Mesodermal cell (in vitro differentiated cells): ENCODE results near the gene GAA.
"Not testable (repeated sequence)": the region's sequence is repeated elsewhere in the genome, so short reads cannot be mapped to it uniquely, and the experiment has no call there.

Experiments
- H3K27ac ChIP-seq: 2 replicates; pipeline ENCODE4 v1.7.0; 2013; ENCODE audit warnings: mild to moderate bottlenecking, low read depth, low read length, moderate library complexity; ENCODE audit not compliant: severe bottlenecking
- H3K36me3 ChIP-seq: 2 replicates; pipeline ENCODE4 v1.7.1; 2013; ENCODE audit warnings: mild to moderate bottlenecking, low read length, moderate library complexity; ENCODE audit not compliant: control insufficient read depth, insufficient read depth
- H3K4me1 ChIP-seq: one replicate; pipeline ENCODE4 v1.7.1; 2013; ENCODE audit warnings: mild to moderate bottlenecking, low read length; ENCODE audit not compliant: insufficient read depth, control insufficient read depth, poor library complexity, severe bottlenecking
- H3K4me3 ChIP-seq: 2 replicates; pipeline ENCODE4 v1.7.0; 2013; ENCODE audit warnings: low read length, control low read depth, mild to moderate bottlenecking; ENCODE audit not compliant: insufficient read depth, poor library complexity, severe bottlenecking; ENCODE audit errors: extremely low read depth
- H3K9me3 ChIP-seq: 2 replicates; pipeline ENCODE4 v1.7.1; 2013; ENCODE audit warnings: mild to moderate bottlenecking, low read length, moderate library complexity; ENCODE audit not compliant: control insufficient read depth
- WGBS, 2 experiments: methylation state at CpG; one replicate each; pipeline ENCODE4 v1.1.5; 2013; ENCODE audit warnings: missing lambda C conversion rate in 2 of 2; ENCODE audit not compliant: insufficient coverage in 2 of 2; 5-methylcytosine and 5-hydroxymethylcytosine counted together

Gene GAA

DNA sequence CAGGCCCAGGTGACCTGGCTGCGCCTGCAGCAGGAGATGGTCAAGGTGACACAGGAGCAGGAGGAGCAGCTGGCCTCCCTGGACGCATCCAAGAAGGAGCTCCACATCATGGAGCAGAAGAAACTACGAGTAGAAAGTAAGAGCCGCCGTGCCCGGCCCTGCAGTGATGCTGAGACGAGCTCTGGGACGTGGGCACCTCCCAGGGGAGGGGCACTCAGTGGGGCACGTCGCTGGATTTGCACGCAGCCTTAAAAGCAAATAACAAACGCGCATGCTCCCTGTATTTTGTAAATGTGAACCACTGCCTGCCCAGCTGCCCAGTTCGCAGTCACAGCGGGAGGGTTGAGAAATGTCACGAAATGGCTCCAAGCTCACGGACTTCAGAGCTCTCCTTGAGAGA, 15.3 kb upstream of the GAA start:
- H3K4me3 ChIP-seq = no peak overlapping the region
- H3K36me3 ChIP-seq = no peaks in the 10 kb centered on the region
- 82 to 89% methylated on average over 17 of the region's 17 CpGs for WGBS, 2 experiments
- no peak overlapping the region for H3K27ac ChIP-seq
- H3K9me3 ChIP-seq = no peaks in the 10 kb centered on the region
- H3K4me1 ChIP-seq = no peaks in the 10 kb centered on the region

DNA sequence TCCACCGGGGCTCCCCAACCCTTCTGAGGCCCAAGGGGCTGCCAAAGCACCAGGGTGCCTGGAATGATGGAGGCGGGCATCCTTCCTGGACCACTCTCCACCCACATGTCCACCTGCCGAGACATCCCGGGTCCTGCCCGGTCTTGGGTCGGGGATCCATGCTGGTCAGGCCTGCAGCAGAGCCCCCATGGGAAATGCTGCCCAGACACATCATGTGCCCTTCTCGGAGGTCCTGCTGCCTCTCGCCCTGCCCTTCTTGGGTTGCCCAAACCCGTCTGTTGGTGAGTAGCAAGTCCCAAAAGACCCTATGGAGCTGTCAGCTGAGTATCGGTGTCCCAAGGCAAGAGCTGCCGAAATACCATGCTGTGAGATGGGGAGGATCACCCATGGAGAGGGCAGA, 14.8 kb upstream of the GAA start:
- Histone ChIP-seq H3K4me3 (no peak overlapping the region), H3K9me3 (no peaks in the 10 kb centered on the region), H3K36me3 (no peaks in the 10 kb centered on the region), H3K27ac (no peak overlapping the region), H3K4me1 (no peaks in the 10 kb centered on the region)
- 82 to 85% methylated on average over 10 to 11 of the region's 11 CpGs for WGBS, 2 experiments

DNA sequence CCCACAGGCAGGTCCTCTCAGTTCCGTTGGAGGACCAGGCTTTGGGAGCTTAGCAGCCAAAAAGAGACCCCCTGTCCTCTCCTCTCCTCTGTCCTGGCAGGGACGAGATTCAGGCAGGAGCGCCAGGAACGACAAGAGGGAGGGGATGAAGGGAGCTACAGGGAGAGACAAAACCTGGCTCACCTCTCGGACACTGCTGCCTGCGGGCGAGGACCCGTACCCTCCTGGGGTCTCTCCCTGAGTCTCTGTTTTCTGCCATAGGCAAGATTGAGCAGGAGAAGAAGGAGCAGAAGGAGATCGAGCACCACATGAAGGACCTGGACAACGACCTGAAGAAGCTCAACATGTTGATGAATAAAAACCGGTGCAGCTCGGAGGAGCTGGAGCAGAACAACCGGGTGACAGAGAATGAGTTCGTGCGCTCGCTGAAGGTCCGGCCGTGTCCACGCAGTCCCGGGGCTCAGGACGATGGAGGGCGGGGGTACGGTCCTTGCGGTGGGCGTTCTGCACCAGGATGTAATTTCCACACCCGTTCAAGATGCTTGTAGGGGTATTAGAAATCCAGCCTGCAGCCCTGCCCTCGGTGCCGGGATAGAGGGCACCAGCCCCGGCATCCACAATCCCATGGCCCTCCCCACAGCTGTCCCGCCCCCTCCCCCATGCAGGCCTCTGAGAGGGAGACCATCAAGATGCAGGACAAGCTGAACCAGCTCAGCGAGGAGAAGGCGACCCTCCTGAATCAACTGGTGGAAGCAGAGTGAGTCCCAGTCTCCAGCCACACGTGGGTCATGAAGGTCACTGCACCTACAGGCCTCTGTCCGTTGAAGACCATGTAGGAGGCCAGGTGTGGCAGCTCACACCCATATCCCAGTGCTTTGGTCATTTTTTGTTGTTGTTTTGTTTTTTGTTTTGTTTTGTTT, 13.8 kb upstream of the GAA start:
- Histone ChIP-seq H3K27ac (no peak overlapping the region), H3K36me3 (no peaks in the 10 kb centered on the region), H3K4me1 (no peaks in the 10 kb centered on the region), H3K9me3 (no peaks in the 10 kb centered on the region), H3K4me3 (no peak overlapping the region)
- 86 to 87% methylated on average over 30 of the region's 34 CpGs for WGBS, 2 experiments

DNA sequence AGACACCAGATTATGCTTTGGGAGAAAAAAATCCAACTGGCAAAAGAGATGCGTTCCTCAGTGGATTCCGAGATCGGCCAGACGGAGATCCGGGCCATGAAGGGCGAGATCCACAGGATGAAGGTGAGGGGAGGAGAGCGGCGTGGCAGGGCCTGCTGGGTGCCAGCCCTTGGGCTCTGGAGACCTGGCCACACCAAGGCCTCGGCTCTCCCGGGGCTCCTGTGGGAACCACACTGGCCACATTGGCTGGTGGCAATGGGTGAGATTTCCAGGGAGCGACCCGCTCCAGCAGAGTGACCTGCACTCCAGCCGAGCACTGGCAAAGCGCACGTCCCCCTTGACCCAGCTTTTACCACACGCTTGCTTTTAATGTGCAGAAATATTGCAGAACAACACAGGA, 11.6 kb upstream of the GAA start:
- WGBS, 2 experiments = 94 to 95% methylated on average over 13 to 16 of the region's 16 CpGs
- Histone ChIP-seq H3K36me3 (no peaks in the 10 kb centered on the region), H3K4me1 (no peaks in the 10 kb centered on the region), H3K9me3 (no peaks in the 10 kb centered on the region), H3K27ac (no peak overlapping the region), H3K4me3 (no peak overlapping the region)

DNA sequence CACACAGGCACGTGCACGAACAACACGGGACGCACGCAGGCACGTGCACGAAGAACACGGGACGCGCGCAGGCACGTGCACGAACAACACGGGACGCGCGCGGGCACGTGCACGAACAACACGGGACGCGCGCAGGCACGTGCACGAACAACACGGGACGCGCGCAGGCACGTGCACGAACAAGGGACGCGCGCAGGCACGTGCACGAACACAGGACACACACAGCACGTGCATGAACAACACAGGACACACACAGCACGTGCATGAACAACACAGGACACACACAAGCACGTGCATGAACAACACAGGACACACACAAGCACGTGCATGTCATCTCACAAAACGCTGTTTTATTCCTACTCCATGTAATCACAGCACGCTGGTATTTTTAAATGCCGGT, 11.2 kb upstream of the GAA start:
- H3K4me1 ChIP-seq, H3K9me3 ChIP-seq, H3K4me3 ChIP-seq, H3K27ac ChIP-seq, H3K36me3 ChIP-seq: not testable (repeated sequence)
- 96 to 97% methylated on average over 15 to 39 of the region's 44 CpGs for WGBS, 2 experiments

DNA sequence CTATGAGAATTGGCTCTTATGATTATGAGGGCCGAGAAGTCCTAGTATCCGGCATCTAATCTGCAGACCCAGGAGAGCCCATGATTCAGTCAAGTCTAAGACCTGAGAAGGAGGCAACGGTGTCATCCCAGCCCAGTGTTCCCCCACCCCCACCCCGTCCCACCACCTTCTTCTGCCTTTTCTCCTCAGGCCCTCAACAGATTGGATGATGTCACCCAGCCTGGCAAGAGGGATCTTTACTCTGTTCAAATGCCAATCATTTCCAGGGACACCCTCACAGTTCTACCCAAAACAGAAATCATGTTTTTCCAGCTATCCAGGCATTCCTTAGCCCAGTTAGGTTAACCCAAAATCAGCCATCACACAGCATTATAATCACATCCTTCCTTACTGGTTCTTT, 10.0 kb upstream of the GAA start:
- WGBS, 2 experiments = 100% methylated on average over 1 to 2 of the region's 4 CpGs
- Histone ChIP-seq H3K4me1 (no peaks in the 10 kb centered on the region), H3K27ac (no peak overlapping the region), H3K9me3 (no peaks in the 10 kb centered on the region), H3K36me3 (no peaks in the 10 kb centered on the region), H3K4me3 (no peak overlapping the region)

DNA sequence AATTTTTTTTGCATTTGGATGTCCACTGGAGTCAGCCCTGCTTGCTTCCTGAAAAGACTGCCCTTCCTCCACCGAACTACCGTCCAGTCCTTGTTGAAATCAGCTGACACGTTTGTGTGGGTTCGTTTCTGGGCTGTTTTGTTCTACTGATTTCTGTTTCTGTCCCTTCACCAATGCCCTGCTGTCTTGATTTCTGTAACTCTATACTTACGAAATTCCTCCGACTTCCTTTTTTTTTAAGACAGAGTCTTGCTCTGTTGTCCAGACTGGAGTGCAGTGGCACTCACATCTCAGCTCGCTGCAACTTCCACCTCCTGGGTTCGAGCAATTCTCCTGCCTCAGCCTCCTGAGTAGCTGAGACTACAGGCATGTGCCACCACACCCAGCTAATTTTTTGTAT, 8.4 kb upstream of the GAA start:
- WGBS, 2 experiments = 95 to 97% methylated on average over 8 of the region's 8 CpGs
- Histone ChIP-seq H3K27ac (no peak overlapping the region), H3K9me3 (no peaks in the 10 kb centered on the region), H3K36me3 (no peaks in the 10 kb centered on the region), H3K4me3 (no peak overlapping the region), H3K4me1 (no peaks in the 10 kb centered on the region)

DNA sequence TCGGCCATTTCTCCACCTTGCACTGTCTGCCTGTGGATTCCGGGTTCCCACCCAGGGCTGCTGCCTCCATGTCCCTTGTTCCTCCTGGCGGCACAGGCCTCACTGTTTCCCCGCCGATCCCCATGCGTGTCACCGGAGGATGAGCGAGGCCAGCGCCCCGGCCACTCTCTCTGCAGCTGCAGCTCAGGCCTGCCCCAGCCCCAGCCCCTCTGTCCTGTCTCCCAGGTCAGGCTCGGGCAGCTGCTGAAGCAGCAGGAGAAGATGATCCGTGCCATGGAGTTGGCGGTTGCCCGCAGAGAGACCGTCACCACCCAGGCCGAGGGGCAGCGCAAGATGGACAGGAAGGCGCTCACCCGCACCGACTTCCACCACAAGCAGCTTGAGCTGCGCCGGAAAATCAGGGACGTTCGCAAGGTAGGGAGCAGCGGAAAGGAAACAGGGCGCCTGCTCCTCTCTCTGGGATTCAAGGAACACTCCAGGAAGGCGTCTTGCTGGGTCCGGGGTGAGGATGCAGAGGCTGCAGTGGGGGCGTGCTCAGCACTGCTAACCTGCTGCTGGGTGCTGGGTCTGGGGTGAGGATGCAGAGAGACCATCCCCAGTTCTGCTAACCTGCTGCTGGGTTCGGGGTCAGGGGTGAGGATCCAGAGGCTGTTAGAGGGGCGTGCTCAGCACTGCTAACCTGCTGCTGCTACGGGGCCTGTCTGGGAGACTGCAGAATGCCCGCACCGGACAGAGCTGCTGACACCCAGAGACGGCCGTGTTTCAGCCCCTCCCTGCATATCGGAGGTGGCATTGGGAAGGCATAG, 6.1 kb upstream of the GAA start:
- Histone ChIP-seq H3K27ac (no peak overlapping the region), H3K4me3 (no peak overlapping the region), H3K4me1 (no peaks in the 10 kb centered on the region), H3K9me3 (no peaks in the 10 kb centered on the region), H3K36me3 (no peaks in the 10 kb centered on the region)
- 93% methylated on average over 26 to 36 of the region's 37 CpGs for WGBS, 2 experiments

DNA sequence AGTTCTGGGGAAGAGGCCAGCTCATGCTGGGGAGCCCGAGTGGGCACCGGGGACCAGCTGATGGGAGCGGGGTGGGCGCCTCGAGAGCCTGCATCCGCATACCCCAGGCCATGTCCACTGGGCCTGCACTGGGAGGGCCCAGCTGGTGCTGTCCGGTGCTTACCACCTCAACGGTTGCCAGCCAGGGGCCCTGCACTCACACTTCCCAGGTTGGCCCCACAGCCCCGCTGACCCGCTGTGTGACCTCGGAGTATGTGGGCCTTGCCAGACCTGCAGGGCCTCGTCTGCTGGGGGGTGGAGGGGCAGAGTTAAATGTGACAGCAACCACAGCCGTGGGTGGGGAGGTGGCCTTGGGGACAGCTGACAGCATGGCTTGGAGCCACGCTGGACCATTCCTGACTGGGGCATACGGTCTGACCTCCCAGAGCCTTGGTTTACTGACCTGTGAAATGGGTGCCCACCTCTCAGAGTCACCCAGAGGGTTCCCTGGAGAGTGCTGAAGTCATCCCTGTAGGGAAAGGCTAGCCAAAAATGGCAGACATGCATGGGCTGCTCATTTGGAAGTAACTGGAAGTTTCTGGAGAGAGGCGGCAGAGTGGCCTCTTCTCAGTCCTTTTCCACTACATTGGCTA, 5.4 kb upstream of the GAA start:
- Histone ChIP-seq H3K9me3 (no peaks in the 10 kb centered on the region), H3K4me1 (no peaks in the 10 kb centered on the region), H3K4me3 (no peak overlapping the region), H3K27ac (no peak overlapping the region), H3K36me3 (no peaks in the 10 kb centered on the region)
- 90 to 94% methylated on average over 11 to 16 of the region's 16 CpGs for WGBS, 2 experiments

DNA sequence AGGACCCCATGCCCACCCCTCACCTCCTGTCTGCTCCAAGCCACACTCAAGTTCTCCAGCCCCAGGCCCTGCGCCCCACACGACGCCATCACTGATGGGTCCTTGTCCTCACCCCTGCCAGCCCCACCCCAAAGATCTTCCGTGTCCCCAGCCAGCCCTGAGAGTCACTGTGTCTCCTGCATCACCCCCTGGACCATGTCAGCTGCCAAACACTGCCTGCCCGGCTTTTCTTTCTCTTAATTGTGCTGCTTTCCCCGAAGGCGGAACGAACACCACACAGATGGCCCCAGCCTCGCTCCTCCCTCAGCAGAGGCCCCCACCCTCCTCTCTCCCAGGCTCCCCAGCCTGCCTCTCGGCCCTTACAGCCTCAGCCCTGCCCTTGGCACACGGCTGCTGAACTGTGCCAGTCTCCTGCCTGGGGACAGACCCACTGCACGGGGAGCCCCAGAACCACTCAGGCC, 4.8 kb upstream of the GAA start:
- no peak overlapping the region for H3K27ac ChIP-seq
- H3K4me3 ChIP-seq = no peak overlapping the region
- no peaks in the 10 kb centered on the region for H3K36me3 ChIP-seq
- no peaks in the 10 kb centered on the region for H3K9me3 ChIP-seq
- 77 to 85% methylated on average over 5 to 12 of the region's 12 CpGs for WGBS, 2 experiments
- H3K4me1 ChIP-seq = no peaks in the 10 kb centered on the region
